Measurements from ENCODE around the gene CARD11. TPM values are rescaled to one million over a fixed set of nuclear protein-coding genes. Genes with fewer than 3 reads are reported as not detected.

The CARD11 gene
- total RNA-seq, 4 donors from 2014 or later, result 0.96 to 47.5 (median 6.6) TPM

- no peak for TF ChIP-seq EP300 (IDR thresholded peaks at IDR 0.05; ENCODE audit: low read depth)
- TF ChIP-seq POLR2A (IDR thresholded peaks at IDR 0.05), result no peak
- no peak for TF ChIP-seq CTCF (IDR thresholded peaks at IDR 0.05)
- no peak for TF ChIP-seq POLR2AphosphoS5 (IDR thresholded peaks at IDR 0.05)
- Histone ChIP-seq H3K27me3 (peaks cover 5% of the 10 kb centered on the region), H3K9me3 (no peaks in the 10 kb centered on the region), H3K36me3 (no peaks in the 10 kb centered on the region), H3K27ac (no peak overlapping the region), H3K4me3 (no peak overlapping the region), H3K4me1 (peaks cover 0 to 6% (median 2%) of the 10 kb centered on the region in 4 donors)
- DNase-seq, result no peak
- 58 to 90% methylated on average over 2 to 7 of the region's 7 CpGs for WGBS, 2 donors (ENCODE audit: low coverage in 1 of 2)
- intact Hi-C loops (cut with DNase I; ENCODE audit: low total_unique reads), result no loop called here
- in situ Hi-C loops (cut with MboI; ENCODE audit: low pct_ligation_motif_present in 1 of 4, low pct_unique_long_range_greater_than_20kb in 1 of 4, low sequenced_read_pairs in 3 of 4), result no loop called here
Observed at GRCh38 chr7:3002631-3003030, 41.0 kb downstream of the CARD11 start.

GRCh38 chr7:3000566-3000965 is 43.1 kb downstream of the CARD11 start:
- no peak for DNase-seq
- H3K4me1 ChIP-seq, result peaks cover 0 to 6% (median 2%) of the 10 kb centered on the region in 4 donors
- in situ Hi-C loops (cut with MboI; ENCODE audit: low pct_ligation_motif_present in 1 of 4, low pct_unique_long_range_greater_than_20kb in 1 of 4, low sequenced_read_pairs in 3 of 4), result no loop called here

GRCh38 chr7:2999078-2999500 is 44.6 kb downstream of the CARD11 start:
- WGBS, 2 donors (ENCODE audit: low coverage in 1 of 2), result 44 to 73% methylated on average over 2 to 8 of the region's 8 CpGs
- TF ChIP-seq POLR2AphosphoS5 (IDR thresholded peaks at IDR 0.05), result no peak
- no peak for TF ChIP-seq POLR2A (IDR thresholded peaks at IDR 0.05)
- no peak for TF ChIP-seq CTCF (IDR thresholded peaks at IDR 0.05)
- TF ChIP-seq EP300 (IDR thresholded peaks at IDR 0.05; ENCODE audit: low read depth), result no peak
- H3K4me1 ChIP-seq, result peaks cover 0 to 6% (median 2%) of the 10 kb centered on the region in 4 donors
- H3K9me3 ChIP-seq, result no peaks in the 10 kb centered on the region
- H3K27me3 ChIP-seq, result no peaks in the 10 kb centered on the region
- no peak for DNase-seq
- in situ Hi-C loops (cut with MboI; ENCODE audit: low pct_ligation_motif_present in 1 of 4, low pct_unique_long_range_greater_than_20kb in 1 of 4, low sequenced_read_pairs in 3 of 4), result no loop called here
- H3K4me3 ChIP-seq, result no peak overlapping the region
- H3K27ac ChIP-seq, result no peak overlapping the region
- no peaks in the 10 kb centered on the region for H3K36me3 ChIP-seq
- intact Hi-C loops (cut with DNase I; ENCODE audit: low total_unique reads), result no loop called here

More at GRCh38 chr7:3000566-3000965, 43.1 kb downstream of the CARD11 start:
- Histone ChIP-seq H3K27ac (no peak overlapping the region), H3K36me3 (no peaks in the 10 kb centered on the region), H3K27me3 (peaks cover 5% of the 10 kb centered on the region), H3K9me3 (no peaks in the 10 kb centered on the region), H3K4me3 (no peak overlapping the region)
- WGBS, 2 donors (ENCODE audit: low coverage in 1 of 2), result 91 to 100% methylated on average over 4 to 8 of the region's 8 CpGs
- intact Hi-C loops (cut with DNase I; ENCODE audit: low total_unique reads), result no loop called here
- no peak for TF ChIP-seq CTCF (IDR thresholded peaks at IDR 0.05)
- no peak for TF ChIP-seq POLR2A (IDR thresholded peaks at IDR 0.05)
- no peak for TF ChIP-seq POLR2AphosphoS5 (IDR thresholded peaks at IDR 0.05)
- no peak for TF ChIP-seq EP300 (IDR thresholded peaks at IDR 0.05; ENCODE audit: low read depth)

- no peaks in the 10 kb centered on the region for H3K9me3 ChIP-seq
- intact Hi-C loops (cut with DNase I; ENCODE audit: low total_unique reads), result no loop called here
- H3K4me1 ChIP-seq, result peaks cover 0 to 6% (median 2%) of the 10 kb centered on the region in 4 donors
- no peak for DNase-seq
- no peaks in the 10 kb centered on the region for H3K27me3 ChIP-seq
- WGBS, 2 donors (ENCODE audit: low coverage in 1 of 2), result 87% methylated on average over 10 of the region's 10 CpGs; no CpG with 5 or more reads in 1 of the 2 donors
- H3K36me3 ChIP-seq, result no peaks in the 10 kb centered on the region
- no peak for TF ChIP-seq POLR2A (IDR thresholded peaks at IDR 0.05)
- TF ChIP-seq EP300 (IDR thresholded peaks at IDR 0.05; ENCODE audit: low read depth), result no peak
- no peak for TF ChIP-seq CTCF (IDR thresholded peaks at IDR 0.05)
- no peak for TF ChIP-seq POLR2AphosphoS5 (IDR thresholded peaks at IDR 0.05)
- H3K4me3 ChIP-seq, result no peak overlapping the region
- in situ Hi-C loops (cut with MboI; ENCODE audit: low pct_ligation_motif_present in 1 of 4, low pct_unique_long_range_greater_than_20kb in 1 of 4, low sequenced_read_pairs in 3 of 4), result no loop called here
- no peak overlapping the region for H3K27ac ChIP-seq
Observed at GRCh38 chr7:2997014-2997413, 46.7 kb downstream of the CARD11 start.
